ENCODE measurements around the gene KCNIP4.
"Not testable (repeated sequence)": the region's sequence is repeated elsewhere in the genome, so short reads cannot be mapped to it uniquely, and the experiment has no call there.

- TF ChIP-seq CTCF (IDR thresholded peaks at IDR 0.05); EZH2 (IDR thresholded peaks at IDR 0.05; ENCODE audit: borderline replicate concordance, insufficient read depth, low read depth, low read length, poor library complexity, severe bottlenecking): not testable (repeated sequence)
These were observed 1202.6 kb downstream of the KCNIP4 start for GRCh38 chr4:20746000-20746399.
